Nucleus accumbens (tissue), 56 donors: Measurements from ENCODE around the gene SP140L.
A peak's percentile ranks its signal among the peaks of the same experiment; 100 is the strongest.
"Not testable (repeated sequence)": the region's sequence is repeated elsewhere in the genome, so short reads cannot be mapped to it uniquely, and the experiment has no call there.

Experiments
- DNase-seq, 56 donors: peaks; one replicate each; lab custom pipeline; 2025; lab: John Stamatoyannopoulos, UW

Gene SP140L

GRCh38 chr2:230356084-230356483 lies 29.1 kb downstream of the SP140L start:
- DNase-seq, result no peak

- no peak for DNase-seq
These were observed 31.3 kb downstream of the SP140L start for GRCh38 chr2:230358305-230358704.

GRCh38 chr2:230360028-230360427 lies 33.0 kb downstream of the SP140L start:
- DNase-seq, result no peak

GRCh38 chr2:230362030-230362691 lies 35.2 kb downstream of the SP140L start:
- no peak for DNase-seq

- DNase-seq, result no peak
These were observed 55.1 kb downstream of the SP140L start for GRCh38 chr2:230382108-230382507.

GRCh38 chr2:230383453-230383852 lies 56.5 kb downstream of the SP140L start:
- no peak for DNase-seq

- DNase-seq, result no peak
These were observed 58.0 kb downstream of the SP140L start for GRCh38 chr2:230384986-230385385.

GRCh38 chr2:230394301-230394700 lies 67.3 kb downstream of the SP140L start:
- no peak for DNase-seq

- DNase-seq, result not testable (repeated sequence)
These were observed 71.7 kb downstream of the SP140L start for GRCh38 chr2:230398698-230399097.

GRCh38 chr2:230400041-230400440 lies 73.0 kb downstream of the SP140L start:
- DNase-seq, result no peak

- DNase-seq, result no peak
These were observed 73.5 kb downstream of the SP140L start for GRCh38 chr2:230400454-230400853.

- not testable (repeated sequence) for DNase-seq
These were observed 74.0 kb downstream of the SP140L start for GRCh38 chr2:230401026-230401425.

GRCh38 chr2:230403746-230404145 lies 76.8 kb downstream of the SP140L start:
- DNase-seq, result no peak

- no peak for DNase-seq
These were observed 78.8 kb downstream of the SP140L start for GRCh38 chr2:230405824-230406223.

- DNase-seq, result no peak
These were observed 81.3 kb downstream of the SP140L start for GRCh38 chr2:230408244-230408842.

GRCh38 chr2:230409316-230409715 lies 82.3 kb downstream of the SP140L start:
- DNase-seq, result not testable (repeated sequence)

GRCh38 chr2:230410263-230410662 lies 83.3 kb downstream of the SP140L start:
- DNase-seq, result no peak

GRCh38 chr2:230410861-230411569 lies 84.0 kb downstream of the SP140L start:
- DNase-seq, result peak in 10 of 56 donors; percentile 3 to 45 (median 22)

- peak in 30 of 56 donors; percentile 5 to 61 (median 32) for DNase-seq
These were observed 84.8 kb downstream of the SP140L start for GRCh38 chr2:230411570-230412370.

- DNase-seq, result no peak
These were observed 85.3 kb downstream of the SP140L start for GRCh38 chr2:230412371-230412711.

GRCh38 chr2:230412846-230413245 lies 85.9 kb downstream of the SP140L start:
- DNase-seq, result no peak
